Gastrocnemius medialis (tissue), 4 donors: ENCODE measurements around the gene ENTPD7. TPM values are rescaled to one million over a fixed set of nuclear protein-coding genes. Genes with fewer than 3 reads are reported as not detected.
"Not testable (repeated sequence)": the region's sequence is repeated elsewhere in the genome, so short reads cannot be mapped to it uniquely, and the experiment has no call there.

Experiments
- ATAC-seq, 2 donors: fragments of 150-250 bp; one replicate each; pipeline ENCODE4 v1.9.1; 2016
- DNase-seq, 2 donors: peaks; one replicate each; pipeline ENCODE4 v3.0.0-alpha.2; 2019
- H3K27ac ChIP-seq, 4 donors: fragments of 200-600 bp; sonication (generic); 1 replicate in 1 of 4; 2 replicates in 3 of 4; pipeline ENCODE4 v1.5.1; 2016 to 2018; ENCODE audit warnings: mild to moderate bottlenecking in 2 of 4, moderate library complexity in 1 of 4
- H3K27me3 ChIP-seq, 3 donors: fragments of 200-600 bp; sonication (generic) in 2 of 3; 1 replicate in 1 of 3; 2 replicates in 2 of 3; pipeline versions ENCODE4 v1.5.1 to v1.6.0; 2016 to 2019; ENCODE audit warnings: mild to moderate bottlenecking in 1 of 3, moderate library complexity in 1 of 3
- H3K36me3 ChIP-seq, 2 donors: fragments of 200-600 bp; sonication (generic) in 1 of 2; one replicate each; pipeline ENCODE4 v1.5.1; 2017 to 2018
- H3K4me1 ChIP-seq, 2 donors: fragments of 200-600 bp; sonication (generic) in 1 of 2; one replicate each; pipeline ENCODE4 v1.5.1; 2016 to 2017; ENCODE audit warnings: mild to moderate bottlenecking in 2 of 2
- H3K4me3 ChIP-seq, 4 donors: fragments of 200-600 bp; sonication (generic) in 3 of 4; 1 replicate in 1 of 4; 2 replicates in 3 of 4; pipeline ENCODE4 v1.5.1; 2016 to 2019; ENCODE audit warnings: mild to moderate bottlenecking in 2 of 4
- H3K9me3 ChIP-seq, 3 donors: fragments of 200-600 bp; sonication (generic) in 2 of 3; 1 replicate in 1 of 3; 2 replicates in 2 of 3; pipeline ENCODE4 v1.5.1; 2016 to 2019
- POLR2A ChIP-seq, 2 donors: fragments of 450-650 bp; IDR thresholded peaks; one replicate each; pipeline ENCODE4 v1.6.1; 2017; ENCODE audit warnings: antibody characterized with exemption in 2 of 2, mild to moderate bottlenecking in 2 of 2, moderate library complexity in 2 of 2
- in situ Hi-C, 4 donors: fragments of 200-750 bp; cut with MboI; loops; one replicate each; pipeline versions ENCODE4 v1.15.0 to v1.8.0; 2017; ENCODE audit warnings: low sequenced_read_pairs in 4 of 4
- intact Hi-C: fragments of 100-400 bp; cut with DNase I; formaldehyde crosslinking; loops from one replicate; pipeline ENCODE4 v1.15.1; 2023; ENCODE audit warnings: low total_unique reads
- total RNA-seq, 4 donors: library from RNA; depleted of rRNA; stranded (reverse); fragments of >200 nt; gene quantifications; one replicate each; pipeline versions ENCODE4 v1.1.0 to v1.2.3, GENCODE V29; 2016
- TF ChIP-seq, protein P1 (sequence below), 5 experiments: fragments of 450-650 bp in 3 of 5; fragments of 200-600 bp in 2 of 5; sonication (generic) in 2 of 5; IDR thresholded peaks in 4 of 5; conservative IDR thresholded peaks in 1 of 5; 1 replicate in 4 of 5; 2 replicates in 1 of 5; pipeline ENCODE4 v1.5.1; 2016 to 2019; ENCODE audit warnings: antibody characterized with exemption in 5 of 5, mild to moderate bottlenecking in 3 of 5, moderate library complexity in 3 of 5

The ENTPD7 gene
- total RNA-seq, 4 donors from 2014 or later: 0.32 to 1.1 (median 0.76) TPM

DNA sequence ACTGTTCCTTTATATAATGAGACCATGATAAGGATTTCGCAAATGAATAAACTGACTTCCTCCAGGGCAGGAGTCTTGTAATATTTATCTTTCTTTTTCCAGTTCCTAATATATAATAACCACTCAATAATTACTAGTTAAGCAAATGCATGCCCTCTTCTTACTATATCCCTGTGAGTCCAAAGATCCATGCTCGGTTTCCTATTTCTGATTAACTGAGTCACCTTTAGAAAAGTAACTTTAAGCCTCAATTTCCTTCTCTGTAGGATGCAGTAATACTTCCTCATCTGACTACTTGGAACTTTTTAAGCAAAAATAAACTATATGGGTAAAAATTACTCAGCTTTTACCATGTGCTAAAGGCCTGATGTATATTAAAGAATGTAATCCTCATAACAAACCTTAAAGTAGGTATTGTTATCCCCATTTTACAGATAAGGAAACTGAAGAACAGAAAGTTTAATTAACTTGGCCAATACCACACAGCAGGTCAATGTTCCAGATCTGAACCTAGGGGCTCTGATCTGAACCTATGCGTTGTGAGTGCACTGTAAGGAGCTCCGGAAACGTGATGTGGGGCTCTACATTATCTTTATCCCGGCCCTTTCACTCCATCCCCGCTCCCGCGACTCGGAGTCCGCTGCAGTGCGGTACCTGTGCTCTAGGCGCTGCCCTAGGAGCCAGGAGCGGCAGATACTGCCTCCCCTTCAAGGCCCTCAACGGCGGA lies 72.2 kb downstream of the ENTPD7 start:
- TF ChIP-seq, protein P1, sequence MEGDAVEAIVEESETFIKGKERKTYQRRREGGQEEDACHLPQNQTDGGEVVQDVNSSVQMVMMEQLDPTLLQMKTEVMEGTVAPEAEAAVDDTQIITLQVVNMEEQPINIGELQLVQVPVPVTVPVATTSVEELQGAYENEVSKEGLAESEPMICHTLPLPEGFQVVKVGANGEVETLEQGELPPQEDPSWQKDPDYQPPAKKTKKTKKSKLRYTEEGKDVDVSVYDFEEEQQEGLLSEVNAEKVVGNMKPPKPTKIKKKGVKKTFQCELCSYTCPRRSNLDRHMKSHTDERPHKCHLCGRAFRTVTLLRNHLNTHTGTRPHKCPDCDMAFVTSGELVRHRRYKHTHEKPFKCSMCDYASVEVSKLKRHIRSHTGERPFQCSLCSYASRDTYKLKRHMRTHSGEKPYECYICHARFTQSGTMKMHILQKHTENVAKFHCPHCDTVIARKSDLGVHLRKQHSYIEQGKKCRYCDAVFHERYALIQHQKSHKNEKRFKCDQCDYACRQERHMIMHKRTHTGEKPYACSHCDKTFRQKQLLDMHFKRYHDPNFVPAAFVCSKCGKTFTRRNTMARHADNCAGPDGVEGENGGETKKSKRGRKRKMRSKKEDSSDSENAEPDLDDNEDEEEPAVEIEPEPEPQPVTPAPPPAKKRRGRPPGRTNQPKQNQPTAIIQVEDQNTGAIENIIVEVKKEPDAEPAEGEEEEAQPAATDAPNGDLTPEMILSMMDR (IDR thresholded peaks at IDR 0.05 in 4 of 5, conservative IDR thresholded peaks at IDR 0.05 in 1 of 5): peak in 1 of 5 experiments; percentile 23
- no peak for TF ChIP-seq POLR2A (IDR thresholded peaks at IDR 0.05)

DNA sequence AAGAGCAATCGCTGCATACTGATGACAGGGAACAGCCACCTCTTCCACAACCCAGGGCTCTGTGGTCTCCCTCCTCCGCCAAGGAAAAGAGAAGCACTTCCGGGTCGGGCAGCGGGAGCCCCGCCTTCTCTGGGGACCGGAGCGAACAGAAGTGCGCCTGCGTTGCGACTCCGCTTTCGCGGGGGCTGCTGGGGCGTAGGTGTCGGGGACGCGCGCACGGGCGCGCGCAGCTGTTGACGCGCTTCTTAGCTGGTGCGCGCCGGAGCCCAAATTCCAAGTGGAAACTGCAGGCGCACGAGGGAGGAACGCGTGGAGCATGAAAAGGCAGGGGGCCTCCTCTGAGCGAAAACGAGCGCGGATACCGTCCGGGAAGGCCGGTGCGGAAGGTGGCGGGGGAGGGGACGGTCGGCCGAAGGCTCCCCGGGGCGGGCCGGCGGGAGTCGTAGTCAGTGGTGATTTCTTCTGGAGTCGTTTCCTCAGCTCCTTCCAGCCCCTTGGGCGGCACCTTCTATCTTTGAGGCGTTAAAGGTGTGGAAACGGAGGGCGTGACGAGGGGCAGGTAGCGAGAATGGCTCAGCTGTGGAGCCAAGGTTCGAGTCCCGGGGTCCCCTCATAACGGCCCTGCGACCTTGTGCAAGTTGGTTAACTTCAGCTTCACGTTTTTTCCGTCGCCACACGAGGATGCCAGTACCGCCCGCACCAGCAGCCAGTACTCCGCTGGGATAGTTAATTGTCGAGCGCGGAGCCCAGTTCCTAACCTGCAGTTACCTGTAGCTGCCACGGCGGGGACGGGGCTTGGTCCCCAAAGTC lies 72.9 kb downstream of the ENTPD7 start, which contains the start of the genes COX15 and CUTC:
COX15 (minus strand) TSS at position 95 of the 810 bp plus-strand sequence; CDS start at position 17, 78 bp downstream.
CUTC (plus strand) TSS at position 202 of the 810 bp plus-strand sequence; CDS start at position 317, 115 bp downstream.
- Histone ChIP-seq H3K27me3 (no peaks in the 10 kb centered on the region), H3K27ac (peak within 1 kb of the TSS; percentile 95 to 99 (median 99)), H3K36me3 (peaks cover 0 to 33% of the 10 kb centered on the region in 2 donors), H3K9me3 (no peaks in the 10 kb centered on the region), H3K4me1 (peaks cover 52 to 54% of the 10 kb centered on the region in 2 donors), H3K4me3 (peak within 1 kb of the TSS; percentile 82 to 100 (median 97))
- in situ Hi-C loops (loop anchor here in 1 of 4 donors (10.0 kb wide), 1 partner anchor 297 kb away; the partner anchor contains the start of gene GOT1), intact Hi-C loops (loop anchor here (2.0 to 10.0 kb wide), 3 partner anchors 110 to 633 kb away; partner anchors contain the start of genes GOT1 and SLC25A28)
- ATAC-seq (peak; percentile 82 to 83), DNase-seq (peak; percentile 96 to 98)
- TF ChIP-seq POLR2A (IDR thresholded peaks at IDR 0.05): peak; percentile 93 to 94
- TF ChIP-seq, protein P1 (IDR thresholded peaks at IDR 0.05 in 4 of 5, conservative IDR thresholded peaks at IDR 0.05 in 1 of 5): peak; percentile 43 to 66 (median 51)

More for the DNA sequence above, 72.2 kb downstream of the ENTPD7 start:
- peak overlapping the region; percentile 95 to 99 (median 99) for H3K27ac ChIP-seq
- H3K9me3 ChIP-seq: no peaks in the 10 kb centered on the region
- intact Hi-C loops (loop anchor here (2.0 to 10.0 kb wide), 3 partner anchors 109 to 633 kb away; partner anchors contain the start of genes GOT1 and SLC25A28), in situ Hi-C loops (loop anchor here in 1 of 4 donors (10.0 kb wide), 1 partner anchor 297 kb away; the partner anchor contains the start of gene GOT1)
- no peaks in the 10 kb centered on the region for H3K27me3 ChIP-seq
- ATAC-seq (peak in 1 of 2 donors; percentile 12), DNase-seq (no peak)
- H3K4me3 ChIP-seq: peak overlapping the region; percentile 82 to 100 (median 97)
- peaks cover 47 to 48% of the 10 kb centered on the region in 2 donors for H3K4me1 ChIP-seq
- peaks cover 0 to 33% of the 10 kb centered on the region in 2 donors for H3K36me3 ChIP-seq

DNA sequence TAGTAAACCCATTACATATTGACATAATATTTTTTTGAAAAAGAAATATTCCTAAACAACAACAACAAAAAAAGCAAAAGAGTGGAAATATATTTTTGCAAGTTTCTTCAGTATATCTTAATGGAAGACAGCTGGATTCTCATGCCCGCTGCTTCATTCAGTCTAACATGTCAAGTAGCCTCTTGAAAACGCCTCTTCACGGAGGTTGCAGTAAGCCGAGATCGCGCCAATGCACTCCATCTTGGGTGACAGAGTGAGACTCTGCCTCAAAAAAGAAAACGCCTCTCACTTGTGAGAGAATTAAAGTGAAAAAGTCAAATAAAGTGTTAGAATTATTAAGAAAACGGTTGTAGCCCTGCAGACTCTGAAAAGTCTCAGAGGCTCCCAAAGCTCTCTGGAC lies 74.1 kb downstream of the ENTPD7 start:
- in situ Hi-C loops: loop anchor here in 1 of 4 donors (10.0 kb wide), 1 partner anchor 299 kb away; the partner anchor contains the start of gene GOT1
- H3K27me3 ChIP-seq: no peaks in the 10 kb centered on the region

DNA sequence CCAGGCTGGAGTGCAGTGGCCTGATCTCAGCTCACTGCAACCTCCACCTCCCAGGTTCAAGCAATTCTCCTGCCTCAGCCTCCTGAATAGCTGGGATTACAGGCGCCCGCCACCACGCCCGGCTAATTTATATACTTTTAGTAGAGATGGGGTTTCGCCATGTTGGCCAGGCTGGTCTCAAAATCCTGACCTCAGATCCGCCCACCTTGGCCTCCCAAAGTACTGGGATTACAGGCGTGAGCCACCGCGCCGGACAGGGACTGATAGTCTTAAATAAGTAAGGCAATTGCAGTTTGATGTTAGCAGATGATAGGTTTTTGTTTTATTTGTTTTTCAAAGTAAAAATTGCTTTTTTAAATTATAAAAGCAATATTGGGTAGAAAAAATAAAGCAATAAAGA lies 74.8 kb downstream of the ENTPD7 start:
- peak overlapping the region; percentile 82 to 100 (median 97) for H3K4me3 ChIP-seq
- not testable (repeated sequence) for H3K9me3 ChIP-seq, ATAC-seq, H3K27me3 ChIP-seq
- in situ Hi-C loops: loop anchor here in 1 of 4 donors (10.0 kb wide), 1 partner anchor 299 kb away; the partner anchor contains the start of gene GOT1
- peaks cover 0 to 30% of the 10 kb centered on the region in 2 donors for H3K36me3 ChIP-seq
- H3K4me1 ChIP-seq: peaks cover 69 to 70% of the 10 kb centered on the region in 2 donors
- intact Hi-C loops: loop anchor here (5.0 to 10.0 kb wide), 2 partner anchors 112 to 631 kb away; partner anchors contain the start of gene SLC25A28
- H3K27ac ChIP-seq: peak overlapping the region; percentile 95 to 99 (median 99)
- peak in 1 of 2 donors; percentile 27 for DNase-seq

More for the DNA sequence above, 74.1 kb downstream of the ENTPD7 start:
- TF ChIP-seq, protein P1 (IDR thresholded peaks at IDR 0.05 in 4 of 5, conservative IDR thresholded peaks at IDR 0.05 in 1 of 5): no peak
- TF ChIP-seq POLR2A (IDR thresholded peaks at IDR 0.05): no peak
- Histone ChIP-seq H3K4me3 (peak overlapping the region; percentile 82 to 100 (median 97)), H3K4me1 (peaks cover 62 to 64% of the 10 kb centered on the region in 2 donors), H3K27ac (peak overlapping the region; percentile 95 to 99 (median 99)), H3K36me3 (peaks cover 0 to 30% of the 10 kb centered on the region in 2 donors), H3K9me3 (no peaks in the 10 kb centered on the region)
- DNase-seq (peak; percentile 22 to 42), ATAC-seq (peak; percentile 30)
- intact Hi-C loops: loop anchor here (2.0 to 10.0 kb wide), 3 partner anchors 111 to 631 kb away; partner anchors contain the start of genes GOT1 and SLC25A28
